Epithelial cell of prostate (primary cell): ENCODE measurements around the gene SRRM3.
"Not testable (repeated sequence)": the region's sequence is repeated elsewhere in the genome, so short reads cannot be mapped to it uniquely, and the experiment has no call there.

Experiments
- DNase-seq: peaks from one replicate; pipeline ENCODE4 v3.0.0-alpha.2; 2011; ENCODE audit warnings: low read depth, low spot score
- H3K27ac ChIP-seq: fragments of 450-650 bp; 2 replicates; pipeline ENCODE4 v1.5.1; 2017; ENCODE audit warnings: mild to moderate bottlenecking

The SRRM3 gene

GRCh38 chr7:76187272-76187671 lies 14.4 kb upstream of the SRRM3 start:
- no peak overlapping the region for H3K27ac ChIP-seq
- DNase-seq: no peak

- no peak for DNase-seq
- no peak overlapping the region for H3K27ac ChIP-seq
Observed at GRCh38 chr7:76189276-76189675, 12.4 kb upstream of the SRRM3 start.

- no peak overlapping the region for H3K27ac ChIP-seq
- DNase-seq: no peak
Observed at GRCh38 chr7:76191783-76192240, 9.9 kb upstream of the SRRM3 start.

GRCh38 chr7:76193466-76193865 lies 8.2 kb upstream of the SRRM3 start:
- H3K27ac ChIP-seq: no peak overlapping the region
- DNase-seq: no peak

GRCh38 chr7:76193883-76194282 lies 7.8 kb upstream of the SRRM3 start:
- no peak for DNase-seq

GRCh38 chr7:76196786-76197185 lies 4.9 kb upstream of the SRRM3 start:
- no peak overlapping the region for H3K27ac ChIP-seq
- DNase-seq: no peak

More at GRCh38 chr7:76193883-76194282, 7.8 kb upstream of the SRRM3 start:
- H3K27ac ChIP-seq: no peak overlapping the region

- DNase-seq: no peak
- no peak overlapping the region for H3K27ac ChIP-seq
Observed at GRCh38 chr7:76198202-76198601, 3.5 kb upstream of the SRRM3 start.

- H3K27ac ChIP-seq: no peak overlapping the region
- DNase-seq: no peak
Observed at GRCh38 chr7:76202666-76203030, 952 bp downstream of the SRRM3 start.

GRCh38 chr7:76204147-76204546 lies 2.5 kb downstream of the SRRM3 start:
- H3K27ac ChIP-seq: no peak overlapping the region
- no peak for DNase-seq

GRCh38 chr7:76206633-76207032 lies 4.9 kb downstream of the SRRM3 start:
- DNase-seq: no peak
- H3K27ac ChIP-seq: no peak overlapping the region

- no peak for DNase-seq
Observed at GRCh38 chr7:76209310-76209709, 7.6 kb downstream of the SRRM3 start.

GRCh38 chr7:76211216-76211615 lies 9.5 kb downstream of the SRRM3 start:
- H3K27ac ChIP-seq: no peak overlapping the region
- no peak for DNase-seq

More at GRCh38 chr7:76209310-76209709, 7.6 kb downstream of the SRRM3 start:
- no peak overlapping the region for H3K27ac ChIP-seq

GRCh38 chr7:76215349-76215748 lies 13.7 kb downstream of the SRRM3 start:
- H3K27ac ChIP-seq, DNase-seq: not testable (repeated sequence)

- no peak overlapping the region for H3K27ac ChIP-seq
- no peak for DNase-seq
Observed at GRCh38 chr7:76216381-76217082, 14.8 kb downstream of the SRRM3 start.

- DNase-seq: no peak
- no peak overlapping the region for H3K27ac ChIP-seq
Observed at GRCh38 chr7:76217942-76218566, 16.4 kb downstream of the SRRM3 start.

GRCh38 chr7:76220185-76221057 lies 18.7 kb downstream of the SRRM3 start:
- H3K27ac ChIP-seq: no peak overlapping the region

GRCh38 chr7:76222333-76222732 lies 20.6 kb downstream of the SRRM3 start:
- DNase-seq: no peak

More at GRCh38 chr7:76220185-76221057, 18.7 kb downstream of the SRRM3 start:
- DNase-seq: no peak

GRCh38 chr7:76222839-76223238 lies 21.1 kb downstream of the SRRM3 start:
- no peak for DNase-seq
- no peak overlapping the region for H3K27ac ChIP-seq

More at GRCh38 chr7:76222333-76222732, 20.6 kb downstream of the SRRM3 start:
- no peak overlapping the region for H3K27ac ChIP-seq

- no peak for DNase-seq
Observed at GRCh38 chr7:76223286-76223972, 21.7 kb downstream of the SRRM3 start.

GRCh38 chr7:76224695-76225094 lies 23.0 kb downstream of the SRRM3 start:
- DNase-seq: no peak
- no peak overlapping the region for H3K27ac ChIP-seq

More at GRCh38 chr7:76223286-76223972, 21.7 kb downstream of the SRRM3 start:
- H3K27ac ChIP-seq: no peak overlapping the region
